GM10266 (cell line): ENCODE data around the gene BTNL8.

Source experiments
- DNase-seq: peaks from one replicate; pipeline ENCODE4 v3.0.0; 2012; ENCODE audit errors: extremely low spot score
- TF ChIP-seq, protein P1 (sequence below): IDR thresholded peaks from 2 replicates; pipeline ENCODE4 v1.5.1; 2012; ENCODE audit warnings: mild to moderate bottlenecking, low read depth; ENCODE audit not compliant: control insufficient read depth, insufficient read depth; ENCODE audit errors: missing control alignments

The BTNL8 gene

DNA sequence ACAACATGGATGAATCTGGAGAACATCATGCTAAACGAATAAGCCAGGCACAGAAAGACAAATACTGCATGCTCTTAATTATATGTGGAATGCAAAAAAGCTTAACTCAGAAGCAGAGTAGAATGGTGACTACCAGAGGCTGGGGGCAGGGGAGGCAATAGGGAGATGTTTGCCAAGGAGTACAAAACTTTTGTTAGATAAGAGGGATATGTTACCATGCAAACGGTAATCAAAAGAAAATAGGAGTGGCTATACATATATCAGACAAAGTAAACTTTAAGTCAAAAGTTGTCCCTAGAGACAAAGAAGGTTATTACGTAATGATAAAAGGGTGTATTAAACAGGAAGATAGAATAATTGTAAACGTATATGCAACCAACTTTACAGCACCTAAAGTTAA is 71.9 kb downstream of the BTNL8 start:
- no peak for DNase-seq

GRCh38 chr5:180974612-180975315 is 75.8 kb downstream of the BTNL8 start:
- TF ChIP-seq, protein P1, sequence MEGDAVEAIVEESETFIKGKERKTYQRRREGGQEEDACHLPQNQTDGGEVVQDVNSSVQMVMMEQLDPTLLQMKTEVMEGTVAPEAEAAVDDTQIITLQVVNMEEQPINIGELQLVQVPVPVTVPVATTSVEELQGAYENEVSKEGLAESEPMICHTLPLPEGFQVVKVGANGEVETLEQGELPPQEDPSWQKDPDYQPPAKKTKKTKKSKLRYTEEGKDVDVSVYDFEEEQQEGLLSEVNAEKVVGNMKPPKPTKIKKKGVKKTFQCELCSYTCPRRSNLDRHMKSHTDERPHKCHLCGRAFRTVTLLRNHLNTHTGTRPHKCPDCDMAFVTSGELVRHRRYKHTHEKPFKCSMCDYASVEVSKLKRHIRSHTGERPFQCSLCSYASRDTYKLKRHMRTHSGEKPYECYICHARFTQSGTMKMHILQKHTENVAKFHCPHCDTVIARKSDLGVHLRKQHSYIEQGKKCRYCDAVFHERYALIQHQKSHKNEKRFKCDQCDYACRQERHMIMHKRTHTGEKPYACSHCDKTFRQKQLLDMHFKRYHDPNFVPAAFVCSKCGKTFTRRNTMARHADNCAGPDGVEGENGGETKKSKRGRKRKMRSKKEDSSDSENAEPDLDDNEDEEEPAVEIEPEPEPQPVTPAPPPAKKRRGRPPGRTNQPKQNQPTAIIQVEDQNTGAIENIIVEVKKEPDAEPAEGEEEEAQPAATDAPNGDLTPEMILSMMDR, result no peak
- DNase-seq, result no peak

More for the DNA sequence above, 71.9 kb downstream of the BTNL8 start:
- TF ChIP-seq, protein P1, result no peak

GRCh38 chr5:180975338-180975737 is 76.4 kb downstream of the BTNL8 start:
- TF ChIP-seq, protein P1, result no peak
- peak; percentile 47 for DNase-seq

- no peak for DNase-seq
- TF ChIP-seq, protein P1, result no peak
Measured at GRCh38 chr5:180976518-180976917, 77.6 kb downstream of the BTNL8 start.

GRCh38 chr5:180977852-180978251 is 78.9 kb downstream of the BTNL8 start:
- no peak for DNase-seq
- TF ChIP-seq, protein P1, result no peak

GRCh38 chr5:180982008-180982741 is 83.2 kb downstream of the BTNL8 start:
- TF ChIP-seq, protein P1, result no peak
- no peak for DNase-seq

DNA sequence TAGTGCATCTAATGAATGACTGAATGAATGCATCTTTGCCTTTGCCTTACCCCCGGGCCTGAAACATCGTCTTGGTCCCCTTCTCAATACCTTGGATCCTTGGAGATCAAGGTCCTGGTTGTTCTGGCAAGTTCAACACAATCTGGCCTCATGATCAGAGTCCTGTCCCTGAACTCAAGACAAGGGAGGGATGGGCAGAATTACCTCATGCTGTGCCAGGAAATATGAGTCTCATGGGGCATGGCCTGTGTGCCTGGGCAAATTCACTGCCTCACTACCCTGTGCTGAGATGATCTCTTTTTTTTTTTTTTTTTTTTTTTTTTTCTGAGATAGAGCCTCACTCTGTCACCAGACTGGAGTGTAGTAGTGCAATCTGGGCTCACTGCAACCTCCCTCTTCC is 89.1 kb downstream of the BTNL8 start:
- no peak for DNase-seq
- TF ChIP-seq, protein P1, result no peak
